HEK293 (cell line): ENCODE results near the gene PCDH15.

Source experiments
- CTCF ChIA-PET: fragments of 350-600 bp; formaldehyde crosslinking; extraction: SDS; loops from one replicate; lab custom pipeline; 2021; ENCODE audit warnings: antibody characterized with exemption; lab: Yijun Ruan, JAX
- POLR2A ChIA-PET: fragments of 300-600 bp; formaldehyde crosslinking; extraction: SDS; loops from one replicate; lab custom pipeline; 2020; ENCODE audit warnings: antibody characterized with exemption, inconsistent platforms; lab: Yijun Ruan, JAX
- H3K27ac ChIP-seq: fragments of 200-500 bp; sonication (Bioruptor generic); 2 replicates; pipeline ENCODE4 v1.5.1; 2014; ENCODE audit warnings: low read depth, low read length, control low read depth, inconsistent platforms; ENCODE audit errors: extremely low read depth
- H3K36me3 ChIP-seq, 2 experiments: fragments of 200-500 bp in 1 of 2; sonication (Bioruptor generic) in 1 of 2; 1 replicate in 1 of 2; 2 replicates in 1 of 2; pipeline ENCODE4 v1.5.1; 2014 to 2017; ENCODE audit warnings: inconsistent platforms in 2 of 2, low read length in 2 of 2; ENCODE audit not compliant: control insufficient read depth in 2 of 2, insufficient read depth in 1 of 2
- H3K4me1 ChIP-seq: fragments of 200-500 bp; sonication (Bioruptor generic); 2 replicates; pipeline ENCODE4 v1.5.1; 2014; ENCODE audit warnings: mild to moderate bottlenecking, low read length, inconsistent platforms; ENCODE audit not compliant: control insufficient read depth, insufficient read depth
- H3K4me3 ChIP-seq: 2 replicates; pipeline ENCODE4 v1.5.1; 2011; ENCODE audit warnings: low read depth, mild to moderate bottlenecking, control low read depth, low read length, moderate library complexity
- H3K9me3 ChIP-seq: fragments of 200-500 bp; sonication (Bioruptor generic); 2 replicates; pipeline ENCODE4 v1.5.1; 2014; ENCODE audit warnings: low read depth, low read length, inconsistent platforms; ENCODE audit not compliant: control insufficient read depth, insufficient read depth
- GLIS1 ChIP-seq: fragments of 450-650 bp; formaldehyde crosslinking; IDR thresholded peaks from 2 replicates; pipeline ENCODE4 v1.5.1; 2016; ENCODE audit warnings: missing biosample characterization, missing genetic modification characterization
- HOXD13 ChIP-seq: sonication (generic); formaldehyde crosslinking; IDR thresholded peaks from 2 replicates; pipeline ENCODE4 v1.8.0; 2022; ENCODE audit warnings: missing genetic modification reagents, borderline replicate concordance
- MYNN ChIP-seq: fragments of 450-650 bp; formaldehyde crosslinking; IDR thresholded peaks from 2 replicates; pipeline ENCODE4 v1.5.1; 2016; ENCODE audit warnings: missing biosample characterization, missing genetic modification characterization, borderline replicate concordance
- RBAK ChIP-seq: fragments of 450-650 bp; formaldehyde crosslinking; IDR thresholded peaks from 2 replicates; pipeline ENCODE4 v1.5.1; 2016; ENCODE audit warnings: missing biosample characterization, missing genetic modification characterization
- SP2 ChIP-seq: fragments of 450-650 bp; formaldehyde crosslinking; IDR thresholded peaks from 2 replicates; pipeline ENCODE4 v1.5.1; 2016; ENCODE audit warnings: missing biosample characterization, missing genetic modification characterization
- TCF7L2 ChIP-seq: IDR thresholded peaks from 2 replicates; pipeline ENCODE4 v1.6.1; 2011; ENCODE audit warnings: low read depth, mild to moderate bottlenecking, inconsistent platforms, low read length, moderate library complexity, borderline replicate concordance
- TRIM28 ChIP-seq: IDR thresholded peaks from 2 replicates; pipeline ENCODE4 v1.6.1; 2011; ENCODE audit warnings: low read length, control low read depth, borderline replicate concordance
- WT1 ChIP-seq: fragments of 450-650 bp; formaldehyde crosslinking; IDR thresholded peaks from 2 replicates; pipeline ENCODE4 v1.5.1; 2016; ENCODE audit warnings: missing biosample characterization, missing genetic modification characterization
- YY1 ChIP-seq: fragments of 450-650 bp; formaldehyde crosslinking; IDR thresholded peaks from 2 replicates; pipeline ENCODE4 v1.5.1; 2018; ENCODE audit warnings: missing biosample characterization, missing genetic modification characterization
- ZFP69B ChIP-seq: fragments of 450-650 bp; formaldehyde crosslinking; IDR thresholded peaks from 2 replicates; pipeline ENCODE4 v1.5.1; 2016; ENCODE audit warnings: missing biosample characterization, missing genetic modification characterization
- ZNF16 ChIP-seq: fragments of 450-650 bp; formaldehyde crosslinking; IDR thresholded peaks from 2 replicates; pipeline ENCODE4 v1.5.1; 2016; ENCODE audit warnings: low read depth, missing biosample characterization, missing genetic modification characterization
- ZNF169 ChIP-seq: fragments of 450-650 bp; formaldehyde crosslinking; IDR thresholded peaks from 2 replicates; pipeline ENCODE4 v1.5.1; 2016; ENCODE audit warnings: missing biosample characterization, missing genetic modification characterization
- ZNF202 ChIP-seq: fragments of 450-650 bp; formaldehyde crosslinking; IDR thresholded peaks from 2 replicates; pipeline ENCODE4 v1.5.1; 2016; ENCODE audit warnings: missing biosample characterization, missing genetic modification characterization, borderline replicate concordance
- ZNF211 ChIP-seq: fragments of 450-650 bp; formaldehyde crosslinking; IDR thresholded peaks from 2 replicates; pipeline ENCODE4 v1.5.1; 2016; ENCODE audit warnings: low read depth, missing biosample characterization, missing genetic modification characterization
- ZNF248 ChIP-seq: fragments of 450-650 bp; formaldehyde crosslinking; IDR thresholded peaks from 2 replicates; pipeline ENCODE4 v1.5.1; 2017; ENCODE audit warnings: missing biosample characterization, missing genetic modification characterization
- ZNF311 ChIP-seq: fragments of 450-650 bp; formaldehyde crosslinking; IDR thresholded peaks from 2 replicates; pipeline ENCODE4 v1.5.1; 2017; ENCODE audit warnings: missing biosample characterization, missing genetic modification characterization, borderline replicate concordance
- ZNF354C ChIP-seq: fragments of 450-650 bp; formaldehyde crosslinking; IDR thresholded peaks from 2 replicates; pipeline ENCODE4 v1.5.1; 2016; ENCODE audit warnings: missing biosample characterization, missing genetic modification characterization, low read depth, borderline replicate concordance
- ZNF394 ChIP-seq: fragments of 450-650 bp; formaldehyde crosslinking; IDR thresholded peaks from 2 replicates; pipeline ENCODE4 v1.5.1; 2016; ENCODE audit warnings: missing biosample characterization, missing genetic modification characterization, mild to moderate bottlenecking, moderate library complexity, borderline replicate concordance
- TF ChIP-seq, protein P1 (sequence below): fragments of 450-650 bp; formaldehyde crosslinking; IDR thresholded peaks from 2 replicates; pipeline ENCODE4 v1.5.1; 2016; ENCODE audit warnings: missing biosample characterization, missing genetic modification characterization
- TF ChIP-seq, protein P2 (sequence below): fragments of 450-650 bp; formaldehyde crosslinking; IDR thresholded peaks from 2 replicates; pipeline ENCODE4; 2016; ENCODE audit warnings: missing biosample characterization, missing genetic modification characterization
- TF ChIP-seq, protein P3 (sequence below): fragments of 450-650 bp; formaldehyde crosslinking; IDR thresholded peaks from 2 replicates; pipeline ENCODE4 v1.5.1; 2016; ENCODE audit warnings: missing biosample characterization, missing genetic modification characterization
- TF ChIP-seq, protein P4 (sequence below): fragments of 450-650 bp; formaldehyde crosslinking; IDR thresholded peaks from 2 replicates; pipeline ENCODE4 v1.5.1; 2017; ENCODE audit warnings: missing biosample characterization, missing genetic modification characterization

PCDH15 gene

DNA sequence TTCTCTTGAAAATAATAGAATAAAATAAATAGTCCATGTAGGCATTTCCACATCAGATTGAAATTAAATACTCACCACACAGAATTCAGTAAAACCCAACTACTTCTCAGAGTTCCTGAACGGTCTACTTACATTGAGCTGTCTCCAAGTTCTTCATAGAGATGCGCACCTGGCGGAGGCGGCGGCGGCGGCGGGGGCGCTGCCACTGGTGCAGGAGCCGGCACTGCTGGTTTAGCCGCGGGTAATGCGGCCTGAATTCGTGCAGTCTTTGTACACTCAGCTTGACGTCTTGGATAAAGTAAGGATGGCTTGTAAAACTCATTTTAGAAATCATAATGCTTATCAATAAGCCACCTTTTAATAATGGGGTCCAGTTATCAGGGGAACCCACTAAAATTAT, 973.8 kb downstream of the PCDH15 start (continued):
- TF ChIP-seq, protein P1, sequence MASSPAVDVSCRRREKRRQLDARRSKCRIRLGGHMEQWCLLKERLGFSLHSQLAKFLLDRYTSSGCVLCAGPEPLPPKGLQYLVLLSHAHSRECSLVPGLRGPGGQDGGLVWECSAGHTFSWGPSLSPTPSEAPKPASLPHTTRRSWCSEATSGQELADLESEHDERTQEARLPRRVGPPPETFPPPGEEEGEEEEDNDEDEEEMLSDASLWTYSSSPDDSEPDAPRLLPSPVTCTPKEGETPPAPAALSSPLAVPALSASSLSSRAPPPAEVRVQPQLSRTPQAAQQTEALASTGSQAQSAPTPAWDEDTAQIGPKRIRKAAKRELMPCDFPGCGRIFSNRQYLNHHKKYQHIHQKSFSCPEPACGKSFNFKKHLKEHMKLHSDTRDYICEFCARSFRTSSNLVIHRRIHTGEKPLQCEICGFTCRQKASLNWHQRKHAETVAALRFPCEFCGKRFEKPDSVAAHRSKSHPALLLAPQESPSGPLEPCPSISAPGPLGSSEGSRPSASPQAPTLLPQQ = no peak
- TF ChIP-seq HOXD13 (CRISPR knock-in tag) (no peak), ZNF202 (no peak), ZNF248 (tag by site-specific recombination) (no peak), GLIS1 (no peak), TCF7L2 (no peak), WT1 (tag by site-specific recombination) (no peak), ZNF354C (tag by site-specific recombination) (no peak), ZFP69B (tag by site-specific recombination) (no peak)

DNA sequence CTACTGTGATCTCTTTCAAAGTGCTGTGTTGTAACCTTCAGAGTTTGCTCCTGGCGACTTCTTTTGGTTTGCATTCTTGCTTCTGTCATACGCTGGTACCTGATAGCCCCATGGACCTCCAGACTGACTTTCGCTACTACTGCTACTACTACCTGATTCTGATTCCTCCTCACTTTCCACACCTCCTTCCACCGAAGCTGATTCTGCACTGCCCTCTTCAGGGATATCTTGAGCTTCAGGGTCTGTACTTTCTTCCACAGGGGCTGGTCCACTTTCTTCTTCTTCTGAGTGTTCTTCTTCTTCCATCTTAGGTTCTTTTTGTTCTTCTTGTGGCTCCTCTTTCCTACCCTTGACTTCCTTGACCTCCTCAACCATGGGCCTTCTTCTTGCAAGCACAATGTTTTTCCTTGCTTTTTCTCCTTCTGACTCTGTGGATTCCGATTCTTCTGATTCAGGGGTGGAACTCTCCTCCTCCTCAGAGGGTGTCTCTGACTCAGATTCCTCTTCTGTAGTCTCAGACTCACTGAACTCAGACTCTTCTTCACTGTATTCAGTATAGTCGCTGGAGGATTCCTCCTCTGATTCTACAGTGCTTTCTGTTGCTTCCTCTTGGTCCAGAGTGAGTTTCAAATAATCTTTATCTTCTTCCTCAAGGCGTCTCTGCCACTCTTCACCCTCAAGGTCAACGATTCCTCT, 992.2 kb downstream of the PCDH15 start:
- CTCF ChIA-PET = interaction anchor here (0.9 kb wide), 1 partner anchor 592 kb away, joined by 3 read pairs; no protein-coding TSS in a partner anchor
- TF ChIP-seq YY1 (tag by site-specific recombination) (no peak), ZNF211 (tag by site-specific recombination) (no peak), ZNF394 (tag by site-specific recombination) (no peak), ZNF169 (tag by site-specific recombination) (no peak)
- TF ChIP-seq, protein P2, sequence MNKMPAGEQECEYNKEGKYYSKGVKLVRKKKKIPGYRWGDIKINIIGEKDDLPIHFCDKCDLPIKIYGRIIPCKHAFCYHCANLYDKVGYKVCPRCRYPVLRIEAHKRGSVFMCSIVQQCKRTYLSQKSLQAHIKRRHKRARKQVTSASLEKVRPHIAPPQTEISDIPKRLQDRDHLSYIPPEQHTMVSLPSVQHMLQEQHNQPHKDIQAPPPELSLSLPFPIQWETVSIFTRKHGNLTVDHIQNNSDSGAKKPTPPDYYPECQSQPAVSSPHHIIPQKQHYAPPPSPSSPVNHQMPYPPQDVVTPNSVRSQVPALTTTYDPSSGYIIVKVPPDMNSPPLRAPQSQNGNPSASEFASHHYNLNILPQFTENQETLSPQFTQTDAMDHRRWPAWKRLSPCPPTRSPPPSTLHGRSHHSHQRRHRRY (tag by site-specific recombination) = no peak
- TF ChIP-seq, all 188 proteins: peak for 0
- no peaks in the 10 kb centered on the region for H3K4me1 ChIP-seq
- no peaks in the 10 kb centered on the region for H3K9me3 ChIP-seq
- H3K36me3 ChIP-seq = no peaks in the 10 kb centered on the region
- POLR2A ChIA-PET = no interaction called here
- no peak overlapping the region for H3K4me3 ChIP-seq
- no peak overlapping the region for H3K27ac ChIP-seq

DNA sequence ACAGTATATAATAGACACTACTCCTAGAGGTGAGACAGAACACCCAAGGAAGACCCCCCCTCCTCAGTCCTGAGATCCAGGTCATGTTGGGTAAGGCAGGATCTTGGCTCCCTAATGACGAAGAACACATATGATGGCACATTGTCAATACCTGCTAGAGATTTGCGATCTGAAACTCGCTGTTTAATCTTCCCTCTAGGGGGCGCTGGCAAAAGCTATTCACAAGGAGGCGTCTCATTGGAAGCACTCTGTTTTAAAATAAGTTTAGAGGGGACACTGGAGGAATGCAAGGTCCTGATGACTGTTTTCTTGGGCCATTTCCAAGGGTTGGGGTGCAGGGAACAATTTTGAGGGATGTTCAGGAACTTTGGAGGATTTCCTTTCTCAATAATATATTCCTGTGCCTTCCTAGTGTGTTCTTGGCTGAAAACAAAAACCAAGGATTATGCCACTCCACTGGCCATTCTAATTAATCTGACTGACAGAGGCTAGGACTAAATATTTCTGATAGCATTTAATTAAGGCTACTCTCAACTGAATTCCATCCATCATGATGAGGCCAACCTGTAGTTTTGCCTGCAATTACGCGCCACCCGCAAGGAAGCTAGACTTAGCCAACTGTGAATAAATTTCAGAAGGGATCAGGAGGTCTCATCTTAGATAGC, 1014.7 kb downstream of the PCDH15 start:
- no peak for TF ChIP-seq RBAK (tag by site-specific recombination)
- CTCF ChIA-PET = interaction anchor here (0.6 to 2.0 kb wide), 6 partner anchors 13 to 157 kb away, joined by 3 to 4 read pairs (median 3); no protein-coding TSS in a partner anchor
- POLR2A ChIA-PET = no interaction called here
- H3K4me1 ChIP-seq = no peaks in the 10 kb centered on the region
- no peaks in the 10 kb centered on the region for H3K36me3 ChIP-seq
- no peak overlapping the region for H3K4me3 ChIP-seq
- H3K27ac ChIP-seq = no peak overlapping the region
- H3K9me3 ChIP-seq = no peaks in the 10 kb centered on the region

DNA sequence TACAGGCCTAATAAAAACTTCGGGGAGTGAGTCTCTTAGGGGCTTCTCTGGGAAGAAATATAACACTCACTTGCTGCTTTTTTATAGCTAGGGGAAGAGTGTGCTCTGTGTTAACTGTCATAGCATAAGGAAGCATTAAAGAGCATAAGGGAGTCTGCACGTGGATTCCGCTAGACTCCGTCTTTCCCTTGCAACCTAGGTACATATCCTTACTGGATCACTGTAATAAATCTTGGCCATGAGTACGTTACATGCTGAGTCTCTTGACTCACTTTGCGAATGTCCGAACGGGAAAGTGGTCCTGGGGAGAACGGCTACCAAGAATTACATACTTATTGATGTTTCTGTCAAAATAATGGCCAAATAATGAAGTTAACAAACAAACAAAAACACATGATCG, 1029.3 kb downstream of the PCDH15 start:
- ChIA-PET POLR2A (no interaction called here), CTCF (interaction anchor here (1.4 kb wide), 1 partner anchor 14 kb away, joined by 3 read pairs; no protein-coding TSS in a partner anchor)
- H3K36me3 ChIP-seq = no peaks in the 10 kb centered on the region
- H3K9me3 ChIP-seq = no peaks in the 10 kb centered on the region
- no peak overlapping the region for H3K27ac ChIP-seq
- no peak overlapping the region for H3K4me3 ChIP-seq
- no peaks in the 10 kb centered on the region for H3K4me1 ChIP-seq
- TF ChIP-seq, protein P3, sequence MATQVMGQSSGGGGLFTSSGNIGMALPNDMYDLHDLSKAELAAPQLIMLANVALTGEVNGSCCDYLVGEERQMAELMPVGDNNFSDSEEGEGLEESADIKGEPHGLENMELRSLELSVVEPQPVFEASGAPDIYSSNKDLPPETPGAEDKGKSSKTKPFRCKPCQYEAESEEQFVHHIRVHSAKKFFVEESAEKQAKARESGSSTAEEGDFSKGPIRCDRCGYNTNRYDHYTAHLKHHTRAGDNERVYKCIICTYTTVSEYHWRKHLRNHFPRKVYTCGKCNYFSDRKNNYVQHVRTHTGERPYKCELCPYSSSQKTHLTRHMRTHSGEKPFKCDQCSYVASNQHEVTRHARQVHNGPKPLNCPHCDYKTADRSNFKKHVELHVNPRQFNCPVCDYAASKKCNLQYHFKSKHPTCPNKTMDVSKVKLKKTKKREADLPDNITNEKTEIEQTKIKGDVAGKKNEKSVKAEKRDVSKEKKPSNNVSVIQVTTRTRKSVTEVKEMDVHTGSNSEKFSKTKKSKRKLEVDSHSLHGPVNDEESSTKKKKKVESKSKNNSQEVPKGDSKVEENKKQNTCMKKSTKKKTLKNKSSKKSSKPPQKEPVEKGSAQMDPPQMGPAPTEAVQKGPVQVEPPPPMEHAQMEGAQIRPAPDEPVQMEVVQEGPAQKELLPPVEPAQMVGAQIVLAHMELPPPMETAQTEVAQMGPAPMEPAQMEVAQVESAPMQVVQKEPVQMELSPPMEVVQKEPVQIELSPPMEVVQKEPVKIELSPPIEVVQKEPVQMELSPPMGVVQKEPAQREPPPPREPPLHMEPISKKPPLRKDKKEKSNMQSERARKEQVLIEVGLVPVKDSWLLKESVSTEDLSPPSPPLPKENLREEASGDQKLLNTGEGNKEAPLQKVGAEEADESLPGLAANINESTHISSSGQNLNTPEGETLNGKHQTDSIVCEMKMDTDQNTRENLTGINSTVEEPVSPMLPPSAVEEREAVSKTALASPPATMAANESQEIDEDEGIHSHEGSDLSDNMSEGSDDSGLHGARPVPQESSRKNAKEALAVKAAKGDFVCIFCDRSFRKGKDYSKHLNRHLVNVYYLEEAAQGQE (tag by site-specific recombination) = no peak
- TF ChIP-seq TRIM28 = peak; percentile 96
- no peak for TF ChIP-seq MYNN (tag by site-specific recombination)
- no peak for TF ChIP-seq SP2 (tag by site-specific recombination)
- TF ChIP-seq, protein P4, sequence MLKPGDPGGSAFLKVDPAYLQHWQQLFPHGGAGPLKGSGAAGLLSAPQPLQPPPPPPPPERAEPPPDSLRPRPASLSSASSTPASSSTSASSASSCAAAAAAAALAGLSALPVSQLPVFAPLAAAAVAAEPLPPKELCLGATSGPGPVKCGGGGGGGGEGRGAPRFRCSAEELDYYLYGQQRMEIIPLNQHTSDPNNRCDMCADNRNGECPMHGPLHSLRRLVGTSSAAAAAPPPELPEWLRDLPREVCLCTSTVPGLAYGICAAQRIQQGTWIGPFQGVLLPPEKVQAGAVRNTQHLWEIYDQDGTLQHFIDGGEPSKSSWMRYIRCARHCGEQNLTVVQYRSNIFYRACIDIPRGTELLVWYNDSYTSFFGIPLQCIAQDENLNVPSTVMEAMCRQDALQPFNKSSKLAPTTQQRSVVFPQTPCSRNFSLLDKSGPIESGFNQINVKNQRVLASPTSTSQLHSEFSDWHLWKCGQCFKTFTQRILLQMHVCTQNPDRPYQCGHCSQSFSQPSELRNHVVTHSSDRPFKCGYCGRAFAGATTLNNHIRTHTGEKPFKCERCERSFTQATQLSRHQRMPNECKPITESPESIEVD (tag by site-specific recombination) = no peak
- TF ChIP-seq ZNF311 (tag by site-specific recombination) = no peak
- no peak for TF ChIP-seq ZNF16
